Sigmoid colon (tissue), 4 donors: ENCODE data around the gene CAMTA1.

Source experiments
- CTCF ChIP-seq, 4 experiments: fragments of 450-650 bp in 3 of 4; fragments of 200-600 bp in 1 of 4; IDR thresholded peaks; one replicate each; pipeline ENCODE4 v1.5.1; 2016 to 2019; ENCODE audit warnings: antibody characterized with exemption in 4 of 4, mild to moderate bottlenecking in 3 of 4, moderate library complexity in 2 of 4
- EP300 ChIP-seq, 4 donors: sonication (generic); formaldehyde crosslinking; IDR thresholded peaks; one replicate each; pipeline ENCODE4 v1.6.1; 2017; ENCODE audit warnings: antibody characterized with exemption in 4 of 4
- POLR2A ChIP-seq, 2 donors: fragments of 450-650 bp; IDR thresholded peaks; one replicate each; pipeline ENCODE4 v1.6.1; 2016; ENCODE audit warnings: antibody characterized with exemption in 2 of 2, mild to moderate bottlenecking in 2 of 2, moderate library complexity in 2 of 2
- POLR2AphosphoS5 ChIP-seq, 4 donors: sonication (generic); formaldehyde crosslinking; IDR thresholded peaks; one replicate each; pipeline ENCODE4 v1.6.1; 2017; ENCODE audit warnings: antibody characterized with exemption in 4 of 4

- TF ChIP-seq CTCF (IDR thresholded peaks at IDR 0.05) = no peak
- no peak for TF ChIP-seq POLR2AphosphoS5 (IDR thresholded peaks at IDR 0.05)
- no peak for TF ChIP-seq POLR2A (IDR thresholded peaks at IDR 0.05)
- no peak for TF ChIP-seq EP300 (IDR thresholded peaks at IDR 0.05)
These were observed 848.4 kb downstream of the CAMTA1 start for GRCh38 chr1:7633506-7634245.
